GM19395 (cell line): Measurements from ENCODE around the gene CDK17.
"Not testable (repeated sequence)": the region's sequence is repeated elsewhere in the genome, so short reads cannot be mapped to it uniquely, and the experiment has no call there.

Experiments
- ATAC-seq: cut with Tn5 transposase; IDR thresholded peaks from one replicate; pipeline ENCODE4 v1.9.1; 2021; ENCODE audit warnings: mild to moderate bottlenecking, moderate library complexity; ENCODE audit not compliant: unreplicated experiment

CDK17 gene

GRCh38 chr12:96359328-96359727, 40.9 kb downstream of the CDK17 start:
- no peak for ATAC-seq

GRCh38 chr12:96356831-96357230, 43.4 kb downstream of the CDK17 start:
- no peak for ATAC-seq

- ATAC-seq, result no peak
These were observed 45.2 kb downstream of the CDK17 start for GRCh38 chr12:96354844-96355534.

GRCh38 chr12:96354326-96354725, 45.9 kb downstream of the CDK17 start:
- ATAC-seq, result no peak

GRCh38 chr12:96352161-96352835, 47.9 kb downstream of the CDK17 start:
- ATAC-seq, result no peak

- no peak for ATAC-seq
These were observed 49.3 kb downstream of the CDK17 start for GRCh38 chr12:96350982-96351381.

GRCh38 chr12:96347130-96347699, 53.0 kb downstream of the CDK17 start:
- ATAC-seq, result no peak

GRCh38 chr12:96346716-96347115, 53.5 kb downstream of the CDK17 start:
- ATAC-seq, result not testable (repeated sequence)

GRCh38 chr12:96344124-96344695, 56.0 kb downstream of the CDK17 start:
- ATAC-seq, result no peak

- peak; percentile 81 for ATAC-seq
These were observed 56.8 kb downstream of the CDK17 start for GRCh38 chr12:96343347-96343954.

GRCh38 chr12:96339666-96340065, 60.6 kb downstream of the CDK17 start:
- not testable (repeated sequence) for ATAC-seq

GRCh38 chr12:96338852-96339471, 61.3 kb downstream of the CDK17 start:
- ATAC-seq, result no peak

- no peak for ATAC-seq
These were observed 62.3 kb downstream of the CDK17 start for GRCh38 chr12:96337953-96338352.

GRCh38 chr12:96336489-96336888, 63.8 kb downstream of the CDK17 start:
- ATAC-seq, result no peak

- peak; percentile 96 for ATAC-seq
These were observed 65.0 kb downstream of the CDK17 start for GRCh38 chr12:96335270-96335669.

GRCh38 chr12:96334502-96334901, 65.7 kb downstream of the CDK17 start:
- ATAC-seq, result no peak

- no peak for ATAC-seq
These were observed 70.7 kb downstream of the CDK17 start for GRCh38 chr12:96329545-96329944.

- no peak for ATAC-seq
These were observed 71.2 kb downstream of the CDK17 start for GRCh38 chr12:96329018-96329417.

GRCh38 chr12:96327889-96328288, 72.3 kb downstream of the CDK17 start:
- no peak for ATAC-seq

- ATAC-seq, result peak; percentile 88
These were observed 72.9 kb downstream of the CDK17 start for GRCh38 chr12:96327346-96327745.

- no peak for ATAC-seq
These were observed 73.5 kb downstream of the CDK17 start for GRCh38 chr12:96326628-96327227.
